Mesodermal cell (in vitro differentiated cells): Measurements from ENCODE around the gene SCAI.

Experiments used
- H3K27ac ChIP-seq: 2 replicates; pipeline ENCODE4 v1.7.0; 2013; ENCODE audit warnings: mild to moderate bottlenecking, low read depth, low read length, moderate library complexity; ENCODE audit not compliant: severe bottlenecking
- H3K36me3 ChIP-seq: 2 replicates; pipeline ENCODE4 v1.7.1; 2013; ENCODE audit warnings: mild to moderate bottlenecking, low read length, moderate library complexity; ENCODE audit not compliant: control insufficient read depth, insufficient read depth
- H3K4me1 ChIP-seq: one replicate; pipeline ENCODE4 v1.7.1; 2013; ENCODE audit warnings: mild to moderate bottlenecking, low read length; ENCODE audit not compliant: insufficient read depth, control insufficient read depth, poor library complexity, severe bottlenecking
- H3K4me3 ChIP-seq: 2 replicates; pipeline ENCODE4 v1.7.0; 2013; ENCODE audit warnings: low read length, control low read depth, mild to moderate bottlenecking; ENCODE audit not compliant: insufficient read depth, poor library complexity, severe bottlenecking; ENCODE audit errors: extremely low read depth
- H3K9me3 ChIP-seq: 2 replicates; pipeline ENCODE4 v1.7.1; 2013; ENCODE audit warnings: mild to moderate bottlenecking, low read length, moderate library complexity; ENCODE audit not compliant: control insufficient read depth
- WGBS, 2 experiments: methylation state at CpG; one replicate each; pipeline ENCODE4 v1.1.5; 2013; ENCODE audit warnings: missing lambda C conversion rate in 2 of 2; ENCODE audit not compliant: insufficient coverage in 2 of 2; 5-methylcytosine and 5-hydroxymethylcytosine counted together

Gene SCAI

DNA sequence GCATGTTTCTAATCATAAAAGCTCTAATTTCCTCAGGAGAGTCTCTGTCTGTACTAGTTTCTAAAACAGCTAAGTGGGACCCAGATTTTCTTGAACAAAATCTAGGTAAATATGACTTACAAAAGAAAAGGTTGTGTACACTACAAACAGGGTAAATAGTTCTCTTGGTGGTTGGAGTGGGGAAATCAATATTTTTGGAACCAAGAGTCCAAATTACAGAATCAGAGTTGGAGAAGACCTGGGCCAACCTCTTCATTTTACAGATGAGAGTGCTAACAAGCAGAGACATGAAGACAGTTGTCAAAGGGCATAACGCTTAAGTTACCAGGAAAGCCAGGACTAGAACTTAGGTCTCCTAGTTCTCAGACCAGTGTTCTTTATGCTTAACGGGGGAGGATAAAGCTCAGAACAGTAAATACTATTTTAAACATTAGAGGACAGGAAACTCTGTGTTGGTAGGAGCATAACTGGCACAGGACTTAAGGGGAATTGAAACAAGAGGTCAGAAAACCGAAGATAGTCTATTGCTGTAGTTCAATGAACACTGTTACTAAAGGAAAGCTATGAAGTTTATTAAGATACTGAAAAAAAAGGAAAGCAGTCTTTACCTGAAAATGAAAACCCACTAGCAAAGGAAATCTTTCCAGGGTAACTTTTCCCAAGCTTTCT, 193.1 kb downstream of the SCAI start:
- Histone ChIP-seq H3K9me3 (no peaks in the 10 kb centered on the region), H3K27ac (no peak overlapping the region), H3K36me3 (no peaks in the 10 kb centered on the region), H3K4me3 (no peak overlapping the region), H3K4me1 (no peaks in the 10 kb centered on the region)
- WGBS, 2 experiments = 100% methylated on average over 2 of the region's 3 CpGs

GRCh38 chr9:124949387-124949786, 193.9 kb downstream of the SCAI start:
- 87 to 88% methylated on average over 2 of the region's 2 CpGs for WGBS, 2 experiments

GRCh38 chr9:124947727-124948391, 195.5 kb downstream of the SCAI start:
- Histone ChIP-seq H3K4me3 (no peak overlapping the region), H3K9me3 (no peaks in the 10 kb centered on the region), H3K4me1 (no peaks in the 10 kb centered on the region), H3K27ac (no peak overlapping the region), H3K36me3 (no peaks in the 10 kb centered on the region)
- WGBS, 2 experiments = 93 to 100% methylated on average over 1 to 2 of the region's 5 CpGs

More at GRCh38 chr9:124949387-124949786, 193.9 kb downstream of the SCAI start:
- Histone ChIP-seq H3K36me3 (no peaks in the 10 kb centered on the region), H3K4me1 (no peaks in the 10 kb centered on the region), H3K27ac (no peak overlapping the region), H3K9me3 (no peaks in the 10 kb centered on the region), H3K4me3 (no peak overlapping the region)

DNA sequence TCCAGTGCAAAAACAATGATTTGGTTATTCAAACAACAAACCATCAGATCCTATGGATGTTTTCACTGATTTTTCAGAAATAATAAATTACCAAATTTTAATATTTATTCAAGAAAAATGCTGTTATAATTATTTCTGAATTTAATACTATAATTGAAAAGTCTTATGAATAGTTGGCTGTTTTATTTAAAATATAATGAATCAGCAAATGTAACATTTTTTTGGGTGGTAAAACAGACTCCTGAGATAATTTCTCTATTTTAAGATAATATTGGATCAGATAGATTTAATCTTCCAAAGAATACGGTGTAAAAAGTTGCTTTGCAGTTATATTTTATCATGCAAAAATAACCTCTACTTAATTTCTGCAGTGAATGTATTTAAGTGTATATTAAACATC, 197.2 kb downstream of the SCAI start:
- WGBS, 2 experiments = no CpG with 5 or more reads among the region's 1 CpG

GRCh38 chr9:124941679-124942561, 201.4 kb downstream of the SCAI start:
- Histone ChIP-seq H3K4me1 (peaks cover 5% of the 10 kb centered on the region), H3K27ac (peak overlapping the region; percentile 96), H3K9me3 (no peaks in the 10 kb centered on the region), H3K4me3 (peak overlapping the region; percentile 73), H3K36me3 (peaks cover 3% of the 10 kb centered on the region)
- 47 to 49% methylated on average over 21 to 30 of the region's 31 CpGs for WGBS, 2 experiments

More for the DNA sequence above, 197.2 kb downstream of the SCAI start:
- Histone ChIP-seq H3K36me3 (no peaks in the 10 kb centered on the region), H3K9me3 (no peaks in the 10 kb centered on the region), H3K27ac (no peak overlapping the region), H3K4me3 (no peak overlapping the region), H3K4me1 (peaks cover 5% of the 10 kb centered on the region)

- Histone ChIP-seq H3K9me3 (no peaks in the 10 kb centered on the region), H3K4me1 (peaks cover 5% of the 10 kb centered on the region), H3K27ac (peak within 1 kb of the TSS; percentile 96), H3K36me3 (peaks cover 10% of the 10 kb centered on the region), H3K4me3 (peak within 1 kb of the TSS; percentile 73)
- 0% methylated on average over 53 to 65 of the region's 70 CpGs for WGBS, 2 experiments
Measured at GRCh38 chr9:124940894-124941678, 202.2 kb downstream of the SCAI start, which contains the start of gene GOLGA1. GOLGA1 (minus strand) TSS chr9:124941083; CDS start chr9:124938711, 2,372 bp downstream.

GRCh38 chr9:124940521-124940893, 202.8 kb downstream of the SCAI start:
- Histone ChIP-seq H3K27ac (peak overlapping the region; percentile 96), H3K4me1 (peaks cover 5% of the 10 kb centered on the region), H3K36me3 (peaks cover 16% of the 10 kb centered on the region), H3K4me3 (peak overlapping the region; percentile 73), H3K9me3 (no peaks in the 10 kb centered on the region)
- 0 to 1% methylated on average over 8 to 11 of the region's 17 CpGs for WGBS, 2 experiments

DNA sequence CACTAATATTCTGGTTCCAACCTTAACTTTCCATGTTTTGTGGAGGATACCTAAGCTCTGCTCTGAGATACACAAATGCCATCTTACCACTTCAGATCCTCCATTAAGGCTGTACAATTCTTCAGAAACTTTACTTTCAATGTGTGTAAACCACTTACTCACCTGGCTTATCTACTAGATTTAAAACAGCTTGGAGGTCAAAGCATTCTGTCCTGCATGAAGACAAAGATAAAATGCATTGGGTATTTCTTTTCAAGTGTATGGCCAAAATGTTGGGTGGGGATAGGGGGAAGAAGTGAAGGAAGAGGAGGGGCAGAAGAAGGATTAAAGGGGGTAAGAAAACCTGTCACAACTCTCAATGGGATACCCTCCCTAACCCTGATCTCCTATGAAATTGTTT, 203.4 kb downstream of the SCAI start:
- Histone ChIP-seq H3K9me3 (no peaks in the 10 kb centered on the region), H3K27ac (no peak overlapping the region), H3K36me3 (peaks cover 16% of the 10 kb centered on the region), H3K4me3 (peak overlapping the region; percentile 73), H3K4me1 (peaks cover 5% of the 10 kb centered on the region)

DNA sequence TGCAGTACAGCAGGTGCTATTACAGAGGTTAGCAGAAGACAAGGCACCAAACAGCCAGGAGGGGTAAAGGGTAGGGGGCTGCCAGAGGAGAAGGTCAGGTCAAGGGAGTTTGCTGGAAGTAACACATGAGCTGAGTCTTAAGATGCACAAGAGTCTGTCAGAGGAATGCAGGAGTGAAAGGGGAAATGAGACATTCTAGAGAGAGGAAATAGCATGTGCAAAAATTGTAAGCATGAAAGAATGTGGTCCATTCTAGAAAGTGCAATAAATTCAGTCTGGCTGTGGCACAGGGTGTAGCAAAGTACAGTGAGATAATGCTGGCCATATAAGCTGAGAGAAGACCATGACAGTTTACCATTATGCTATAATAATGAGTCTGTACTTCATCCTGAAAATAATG, 209.0 kb downstream of the SCAI start:
- Histone ChIP-seq H3K27ac (no peak overlapping the region), H3K4me3 (no peak overlapping the region), H3K9me3 (no peaks in the 10 kb centered on the region), H3K4me1 (no peaks in the 10 kb centered on the region), H3K36me3 (peaks cover 31% of the 10 kb centered on the region)

DNA sequence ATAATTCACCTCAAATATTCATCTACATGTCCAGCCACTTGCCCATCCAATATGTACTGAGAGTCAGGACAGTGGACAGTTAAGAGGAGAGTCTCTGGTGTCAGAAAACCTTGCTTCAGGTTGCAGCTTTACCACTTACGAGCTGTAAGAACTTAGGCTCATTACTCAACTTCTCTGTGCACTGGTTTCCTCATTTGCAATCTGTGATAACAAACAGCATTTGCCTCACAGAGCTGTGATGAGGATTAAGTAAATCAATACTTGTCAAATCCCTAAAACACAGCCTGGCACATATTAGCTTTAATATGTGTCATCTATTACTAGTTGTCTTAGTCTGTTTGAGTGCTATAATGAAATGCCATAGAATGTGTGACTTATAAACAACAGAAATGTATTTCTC, 211.0 kb downstream of the SCAI start:
- H3K4me3 ChIP-seq = no peak overlapping the region
- H3K4me1 ChIP-seq = no peaks in the 10 kb centered on the region
- H3K9me3 ChIP-seq = no peaks in the 10 kb centered on the region
- H3K27ac ChIP-seq = no peak overlapping the region
- no CpG with 5 or more reads among the region's 1 CpG for WGBS, 2 experiments
- H3K36me3 ChIP-seq = peaks cover 31% of the 10 kb centered on the region
